ENCODE measurements around the gene CDH22. TPM values are rescaled to one million over a fixed set of nuclear protein-coding genes. Genes with fewer than 3 reads are reported as not detected.
A peak's percentile ranks its signal among the peaks of the same experiment; 100 is the strongest.

Gene CDH22
- total RNA-seq, 2 experiments from 2014 or later = not detected

GRCh38 chr20:46177768-46178167 is 130.5 kb downstream of the CDH22 start:
- no peak overlapping the region for H3K4me3 Mint-ChIP-seq
- no peak overlapping the region for H3K27ac Mint-ChIP-seq
- ATAC-seq (no peak), DNase-seq (no peak)
- peaks cover 33% of the 10 kb centered on the region for H3K27me3 Mint-ChIP-seq
- no peaks in the 10 kb centered on the region for H3K4me1 Mint-ChIP-seq
- no peaks in the 10 kb centered on the region for H3K9me3 Mint-ChIP-seq (ENCODE audit: low read depth)
- H3K36me3 Mint-ChIP-seq = no peaks in the 10 kb centered on the region
- CTCF ChIA-PET = interaction anchor here (1.2 kb wide), 1 partner anchor 155 kb away, joined by 4 read pairs; no protein-coding TSS in a partner anchor

- CTCF ChIA-PET = interaction anchor here (1.2 to 4.4 kb wide), 5 partner anchors 11 to 190 kb away, joined by 4 to 20 read pairs (median 5); no protein-coding TSS in a partner anchor
- Mint-ChIP-seq H3K27me3 (peaks cover 41% of the 10 kb centered on the region), H3K4me3 (no peak overlapping the region), H3K27ac (no peak overlapping the region), H3K4me1 (no peaks in the 10 kb centered on the region), H3K9me3 (ENCODE audit: low read depth) (no peaks in the 10 kb centered on the region), H3K36me3 (no peaks in the 10 kb centered on the region)
- no peak for ATAC-seq
- no peak for DNase-seq
These were observed 131.4 kb downstream of the CDH22 start for GRCh38 chr20:46176739-46177378.

GRCh38 chr20:46175127-46175494 is 133.2 kb downstream of the CDH22 start:
- Mint-ChIP-seq H3K9me3 (ENCODE audit: low read depth) (no peaks in the 10 kb centered on the region), H3K27me3 (peaks cover 52% of the 10 kb centered on the region), H3K4me3 (no peak overlapping the region), H3K36me3 (no peaks in the 10 kb centered on the region), H3K27ac (no peak overlapping the region), H3K4me1 (no peaks in the 10 kb centered on the region)
- CTCF ChIA-PET = interaction anchor here (0.8 to 4.4 kb wide), 11 partner anchors 9 to 188 kb away, joined by 3 to 20 read pairs (median 4); no protein-coding TSS in a partner anchor
- ATAC-seq = no peak
- no peak for DNase-seq

- CTCF ChIA-PET = interaction anchor here (0.8 to 4.4 kb wide), 12 partner anchors 8 to 187 kb away, joined by 3 to 20 read pairs (median 4); no protein-coding TSS in a partner anchor
- Mint-ChIP-seq H3K4me1 (no peaks in the 10 kb centered on the region), H3K27me3 (peaks cover 56% of the 10 kb centered on the region), H3K27ac (no peak overlapping the region), H3K9me3 (ENCODE audit: low read depth) (no peaks in the 10 kb centered on the region), H3K4me3 (no peak overlapping the region), H3K36me3 (no peaks in the 10 kb centered on the region)
- peak; percentile 88 for ATAC-seq
- DNase-seq = peak; percentile 76
These were observed 133.7 kb downstream of the CDH22 start for GRCh38 chr20:46174469-46175126.

GRCh38 chr20:46173652-46174468 is 134.4 kb downstream of the CDH22 start:
- no peak overlapping the region for H3K4me3 Mint-ChIP-seq
- H3K36me3 Mint-ChIP-seq = no peaks in the 10 kb centered on the region
- peaks cover 56% of the 10 kb centered on the region for H3K27me3 Mint-ChIP-seq
- CTCF ChIA-PET = interaction anchor here (0.9 to 4.4 kb wide), 9 partner anchors 8 to 181 kb away, joined by 3 to 20 read pairs (median 4); no protein-coding TSS in a partner anchor
- no peak overlapping the region for H3K27ac Mint-ChIP-seq
- ATAC-seq (no peak), DNase-seq (no peak)
- H3K9me3 Mint-ChIP-seq (ENCODE audit: low read depth) = no peaks in the 10 kb centered on the region
- H3K4me1 Mint-ChIP-seq = no peaks in the 10 kb centered on the region

- no peak for ATAC-seq
- no peaks in the 10 kb centered on the region for H3K36me3 Mint-ChIP-seq
- H3K9me3 Mint-ChIP-seq (ENCODE audit: low read depth) = no peaks in the 10 kb centered on the region
These were observed 135.2 kb downstream of the CDH22 start for GRCh38 chr20:46172961-46173536.

GRCh38 chr20:46172455-46172854 is 135.8 kb downstream of the CDH22 start:
- no peak overlapping the region for H3K27ac Mint-ChIP-seq
- no peaks in the 10 kb centered on the region for H3K9me3 Mint-ChIP-seq (ENCODE audit: low read depth)
- no peak for DNase-seq
- ATAC-seq = no peak
- peaks cover 56% of the 10 kb centered on the region for H3K27me3 Mint-ChIP-seq
- CTCF ChIA-PET = interaction anchor here (1.0 to 4.4 kb wide), 4 partner anchors 11 to 150 kb away, joined by 3 to 20 read pairs (median 7); no protein-coding TSS in a partner anchor
- H3K4me1 Mint-ChIP-seq = no peaks in the 10 kb centered on the region
- no peak overlapping the region for H3K4me3 Mint-ChIP-seq
- no peaks in the 10 kb centered on the region for H3K36me3 Mint-ChIP-seq

More at GRCh38 chr20:46172961-46173536, 135.2 kb downstream of the CDH22 start:
- Mint-ChIP-seq H3K4me3 (no peak overlapping the region), H3K27me3 (peaks cover 56% of the 10 kb centered on the region), H3K4me1 (no peaks in the 10 kb centered on the region), H3K27ac (no peak overlapping the region)
- no peak for DNase-seq
- CTCF ChIA-PET = interaction anchor here (1.0 to 4.4 kb wide), 4 partner anchors 10 to 150 kb away, joined by 3 to 20 read pairs (median 7); no protein-coding TSS in a partner anchor

GRCh38 chr20:46171909-46172308 is 136.4 kb downstream of the CDH22 start:
- no peaks in the 10 kb centered on the region for H3K9me3 Mint-ChIP-seq (ENCODE audit: low read depth)
- no peaks in the 10 kb centered on the region for H3K4me1 Mint-ChIP-seq
- CTCF ChIA-PET = interaction anchor here (2.8 kb wide), 1 partner anchor 149 kb away, joined by 10 read pairs; no protein-coding TSS in a partner anchor

GRCh38 chr20:46171476-46171875 is 136.8 kb downstream of the CDH22 start:
- Mint-ChIP-seq H3K36me3 (no peaks in the 10 kb centered on the region), H3K4me1 (no peaks in the 10 kb centered on the region), H3K27ac (no peak overlapping the region), H3K27me3 (peaks cover 57% of the 10 kb centered on the region), H3K4me3 (no peak overlapping the region), H3K9me3 (ENCODE audit: low read depth) (no peaks in the 10 kb centered on the region)
- no peak for DNase-seq
- CTCF ChIA-PET = interaction anchor here (0.7 to 2.8 kb wide), 3 partner anchors 149 to 1060 kb away, joined by 3 to 10 read pairs (median 4); no protein-coding TSS in a partner anchor
- ATAC-seq = no peak

More at GRCh38 chr20:46171909-46172308, 136.4 kb downstream of the CDH22 start:
- DNase-seq (no peak), ATAC-seq (no peak)
- Mint-ChIP-seq H3K4me3 (no peak overlapping the region), H3K36me3 (no peaks in the 10 kb centered on the region), H3K27ac (no peak overlapping the region), H3K27me3 (peaks cover 56% of the 10 kb centered on the region)

GRCh38 chr20:46169245-46170171 is 138.8 kb downstream of the CDH22 start:
- ATAC-seq = no peak
- Mint-ChIP-seq H3K4me1 (no peaks in the 10 kb centered on the region), H3K36me3 (no peaks in the 10 kb centered on the region), H3K9me3 (ENCODE audit: low read depth) (no peaks in the 10 kb centered on the region), H3K4me3 (no peak overlapping the region), H3K27ac (no peak overlapping the region), H3K27me3 (peaks cover 42% of the 10 kb centered on the region)
- CTCF ChIA-PET = interaction anchor here (0.7 to 0.8 kb wide), 2 partner anchors 146 to 155 kb away, joined by 3 read pairs; no protein-coding TSS in a partner anchor
- no peak for DNase-seq

GRCh38 chr20:46168438-46168837 is 139.9 kb downstream of the CDH22 start:
- H3K36me3 Mint-ChIP-seq = no peaks in the 10 kb centered on the region

GRCh38 chr20:46167080-46167479 is 141.2 kb downstream of the CDH22 start:
- H3K4me1 Mint-ChIP-seq = no peaks in the 10 kb centered on the region
- ATAC-seq (no peak), DNase-seq (no peak)
- H3K27me3 Mint-ChIP-seq = peaks cover 26% of the 10 kb centered on the region
- CTCF ChIA-PET = interaction anchor here (0.8 to 2.4 kb wide), 5 partner anchors 9 to 154 kb away, joined by 3 to 10 read pairs (median 4); no protein-coding TSS in a partner anchor
- no peak overlapping the region for H3K4me3 Mint-ChIP-seq
- H3K9me3 Mint-ChIP-seq (ENCODE audit: low read depth) = no peaks in the 10 kb centered on the region
- no peak overlapping the region for H3K27ac Mint-ChIP-seq
- no peaks in the 10 kb centered on the region for H3K36me3 Mint-ChIP-seq

More at GRCh38 chr20:46168438-46168837, 139.9 kb downstream of the CDH22 start:
- Mint-ChIP-seq H3K4me1 (no peaks in the 10 kb centered on the region), H3K4me3 (no peak overlapping the region), H3K9me3 (ENCODE audit: low read depth) (no peaks in the 10 kb centered on the region), H3K27ac (no peak overlapping the region), H3K27me3 (peaks cover 37% of the 10 kb centered on the region)
- CTCF ChIA-PET = no interaction called here
- ATAC-seq (no peak), DNase-seq (no peak)

Data from activated CD8-positive, alpha-beta memory T cell treated with anti-CD3 and anti-CD28 coated beads, Interleukin-2, amount 10 ng/mL, durations not matched to agents 7 days and 5 days (primary cell).